ENCODE results near the gene USP21.

The USP21 gene

DNA sequence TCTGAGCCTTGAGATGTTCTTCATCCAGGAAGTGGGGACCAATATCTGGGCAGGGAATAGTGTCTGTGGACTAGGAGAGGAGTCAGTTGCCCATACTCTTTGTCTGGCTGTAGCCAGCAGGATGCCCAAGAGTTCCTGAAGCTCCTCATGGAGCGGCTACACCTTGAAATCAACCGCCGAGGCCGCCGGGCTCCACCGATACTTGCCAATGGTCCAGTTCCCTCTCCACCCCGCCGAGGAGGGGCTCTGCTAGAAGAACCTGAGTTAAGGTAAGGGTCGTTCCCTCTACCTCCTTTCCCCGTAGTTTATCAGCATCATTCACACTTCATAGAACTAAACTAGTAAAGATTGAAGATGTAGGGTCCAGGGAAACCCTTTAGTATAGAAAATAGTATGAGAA, 3.5 kb downstream of the USP21 start:
- no peak overlapping the region for H3K4me3 ChIP-seq (ENCODE audit: low read length)
- no peak overlapping the region for H3K56ac ChIP-seq (ENCODE audit: low read length)
- DNase-seq = no peak
- no peak overlapping the region for H3K23ac ChIP-seq (ENCODE audit: low read length)
- H4K8ac ChIP-seq (ENCODE audit: low read depth, low read length) = no peak overlapping the region
- no peak overlapping the region for H3K27ac ChIP-seq (ENCODE audit: low read depth, low read length)
- no peaks in the 10 kb centered on the region for H3K36me3 ChIP-seq (ENCODE audit: control insufficient read depth, insufficient read depth, low read length)
- H2BK120ac ChIP-seq (ENCODE audit: low read depth, low read length) = no peak overlapping the region
- H2AK5ac ChIP-seq (ENCODE audit: low read length) = no peak overlapping the region
- no peaks in the 10 kb centered on the region for H3K27me3 ChIP-seq (ENCODE audit: insufficient read depth, low read length, poor library complexity)
- H3K4ac ChIP-seq (ENCODE audit: low read depth, low read length) = no peak overlapping the region
- no CpG with 5 or more reads among the region's 10 CpGs for WGBS (ENCODE audit: extremely low coverage, insufficient coverage, low lambda C conversion rate)
- H2BK15ac ChIP-seq (replicated peaks; ENCODE audit: low read depth) = no peak overlapping the region
- H3K79me2 ChIP-seq (ENCODE audit: control insufficient read depth, insufficient read depth, low read length) = no peaks in the 10 kb centered on the region
- no peak overlapping the region for H3K9ac ChIP-seq (ENCODE audit: low read length)
- H3K4me1 ChIP-seq (ENCODE audit: control insufficient read depth, low read depth, low read length) = peaks cover 2% of the 10 kb centered on the region
- H3K18ac ChIP-seq (ENCODE audit: low read length) = no peak overlapping the region
- H3K79me1 ChIP-seq (ENCODE audit: low read length) = peaks cover 5% of the 10 kb centered on the region
- H2BK5ac ChIP-seq (ENCODE audit: low read length) = no peak overlapping the region
- H4K5ac ChIP-seq (ENCODE audit: low read length) = no peak overlapping the region
- H3K4me2 ChIP-seq (ENCODE audit: low read length) = no peak overlapping the region

DNA sequence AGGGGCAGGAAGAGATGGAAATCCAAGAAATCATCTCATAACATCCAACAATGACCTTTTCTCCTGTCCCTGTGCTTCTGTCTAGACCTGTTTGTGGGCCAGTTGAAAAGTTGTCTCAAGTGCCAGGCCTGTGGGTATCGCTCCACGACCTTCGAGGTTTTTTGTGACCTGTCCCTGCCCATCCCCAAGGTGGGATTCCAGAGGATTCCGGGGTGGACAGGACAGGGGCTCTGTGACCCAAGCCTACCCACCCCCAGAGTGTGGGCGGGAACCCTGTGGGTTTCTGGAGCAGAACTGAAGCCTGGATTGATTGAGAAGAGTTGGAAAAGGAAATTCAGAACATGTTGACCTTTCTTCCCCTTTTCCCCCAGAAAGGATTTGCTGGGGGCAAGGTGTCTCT, 4.5 kb downstream of the USP21 start:
- Histone ChIP-seq H3K27ac (ENCODE audit: low read depth, low read length) (no peak overlapping the region), H3K9ac (ENCODE audit: low read length) (no peak overlapping the region), H3K79me2 (ENCODE audit: control insufficient read depth, insufficient read depth, low read length) (no peaks in the 10 kb centered on the region), H3K56ac (ENCODE audit: low read length) (no peak overlapping the region), H4K8ac (ENCODE audit: low read depth, low read length) (no peak overlapping the region), H2BK120ac (ENCODE audit: low read depth, low read length) (no peak overlapping the region), H3K36me3 (ENCODE audit: control insufficient read depth, insufficient read depth, low read length) (no peaks in the 10 kb centered on the region), H3K4me3 (ENCODE audit: low read length) (no peak overlapping the region), H2AK5ac (ENCODE audit: low read length) (no peak overlapping the region), H4K5ac (ENCODE audit: low read length) (no peak overlapping the region), H2BK5ac (ENCODE audit: low read length) (no peak overlapping the region), H3K4ac (ENCODE audit: low read depth, low read length) (no peak overlapping the region), H3K23ac (ENCODE audit: low read length) (no peak overlapping the region), H3K4me2 (ENCODE audit: low read length) (no peak overlapping the region), H3K18ac (ENCODE audit: low read length) (no peak overlapping the region), H3K27me3 (ENCODE audit: insufficient read depth, low read length, poor library complexity) (no peaks in the 10 kb centered on the region), H3K4me1 (ENCODE audit: control insufficient read depth, low read depth, low read length) (peaks cover 2% of the 10 kb centered on the region), H3K79me1 (ENCODE audit: low read length) (peaks cover 5% of the 10 kb centered on the region), H2BK15ac (replicated peaks; ENCODE audit: low read depth) (no peak overlapping the region)
- no peak for DNase-seq
- WGBS (ENCODE audit: extremely low coverage, insufficient coverage, low lambda C conversion rate) = no CpG with 5 or more reads among the region's 5 CpGs

DNA sequence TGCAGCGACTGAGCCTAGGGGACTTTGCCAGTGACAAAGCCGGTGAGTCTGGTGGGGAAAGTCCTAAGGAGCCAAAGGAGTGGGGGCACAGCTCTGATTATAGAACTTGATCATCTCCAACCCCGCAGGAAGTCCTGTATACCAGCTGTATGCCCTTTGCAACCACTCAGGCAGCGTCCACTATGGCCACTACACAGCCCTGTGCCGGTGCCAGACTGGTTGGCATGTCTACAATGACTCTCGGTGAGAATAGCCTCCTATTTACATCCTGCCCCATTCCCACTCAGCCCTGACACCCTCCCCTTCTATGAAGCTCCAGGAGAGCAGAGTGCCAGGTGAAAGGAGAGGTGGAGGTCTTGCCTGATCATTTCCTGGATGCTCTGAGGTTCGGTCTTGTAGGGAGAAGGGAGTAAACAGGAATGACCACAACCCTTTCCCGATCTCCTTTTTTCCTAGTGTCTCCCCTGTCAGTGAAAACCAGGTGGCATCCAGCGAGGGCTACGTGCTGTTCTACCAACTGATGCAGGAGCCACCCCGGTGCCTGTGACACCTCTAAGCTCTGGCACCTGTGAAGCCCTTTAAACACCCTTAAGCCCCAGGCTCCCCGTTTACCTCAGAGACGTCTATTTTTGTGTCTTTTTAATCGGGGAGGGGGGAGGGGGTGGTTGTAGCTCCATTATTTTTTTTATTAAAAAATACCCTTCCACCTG, 5.8 kb downstream of the USP21 start:
- Histone ChIP-seq H2AK5ac (ENCODE audit: low read length) (no peak overlapping the region), H3K9ac (ENCODE audit: low read length) (peak overlapping the region; percentile 82), H3K79me1 (ENCODE audit: low read length) (peaks cover 5% of the 10 kb centered on the region), H3K4me1 (ENCODE audit: control insufficient read depth, low read depth, low read length) (no peaks in the 10 kb centered on the region), H2BK5ac (ENCODE audit: low read length) (no peak overlapping the region), H3K79me2 (ENCODE audit: control insufficient read depth, insufficient read depth, low read length) (no peaks in the 10 kb centered on the region), H3K4me3 (ENCODE audit: low read length) (no peak overlapping the region), H3K36me3 (ENCODE audit: control insufficient read depth, insufficient read depth, low read length) (no peaks in the 10 kb centered on the region), H4K5ac (ENCODE audit: low read length) (no peak overlapping the region), H3K4me2 (ENCODE audit: low read length) (peak overlapping the region; percentile 29), H3K56ac (ENCODE audit: low read length) (peak overlapping the region; percentile 46), H2BK15ac (replicated peaks; ENCODE audit: low read depth) (no peak overlapping the region), H3K27ac (ENCODE audit: low read depth, low read length) (no peak overlapping the region), H3K18ac (ENCODE audit: low read length) (no peak overlapping the region), H3K27me3 (ENCODE audit: insufficient read depth, low read length, poor library complexity) (no peaks in the 10 kb centered on the region), H3K4ac (ENCODE audit: low read depth, low read length) (no peak overlapping the region), H2BK120ac (ENCODE audit: low read depth, low read length) (no peak overlapping the region), H3K23ac (ENCODE audit: low read length) (no peak overlapping the region), H4K8ac (ENCODE audit: low read depth, low read length) (no peak overlapping the region)
- no CpG with 5 or more reads among the region's 14 CpGs for WGBS (ENCODE audit: extremely low coverage, insufficient coverage, low lambda C conversion rate)
- no peak for DNase-seq

DNA sequence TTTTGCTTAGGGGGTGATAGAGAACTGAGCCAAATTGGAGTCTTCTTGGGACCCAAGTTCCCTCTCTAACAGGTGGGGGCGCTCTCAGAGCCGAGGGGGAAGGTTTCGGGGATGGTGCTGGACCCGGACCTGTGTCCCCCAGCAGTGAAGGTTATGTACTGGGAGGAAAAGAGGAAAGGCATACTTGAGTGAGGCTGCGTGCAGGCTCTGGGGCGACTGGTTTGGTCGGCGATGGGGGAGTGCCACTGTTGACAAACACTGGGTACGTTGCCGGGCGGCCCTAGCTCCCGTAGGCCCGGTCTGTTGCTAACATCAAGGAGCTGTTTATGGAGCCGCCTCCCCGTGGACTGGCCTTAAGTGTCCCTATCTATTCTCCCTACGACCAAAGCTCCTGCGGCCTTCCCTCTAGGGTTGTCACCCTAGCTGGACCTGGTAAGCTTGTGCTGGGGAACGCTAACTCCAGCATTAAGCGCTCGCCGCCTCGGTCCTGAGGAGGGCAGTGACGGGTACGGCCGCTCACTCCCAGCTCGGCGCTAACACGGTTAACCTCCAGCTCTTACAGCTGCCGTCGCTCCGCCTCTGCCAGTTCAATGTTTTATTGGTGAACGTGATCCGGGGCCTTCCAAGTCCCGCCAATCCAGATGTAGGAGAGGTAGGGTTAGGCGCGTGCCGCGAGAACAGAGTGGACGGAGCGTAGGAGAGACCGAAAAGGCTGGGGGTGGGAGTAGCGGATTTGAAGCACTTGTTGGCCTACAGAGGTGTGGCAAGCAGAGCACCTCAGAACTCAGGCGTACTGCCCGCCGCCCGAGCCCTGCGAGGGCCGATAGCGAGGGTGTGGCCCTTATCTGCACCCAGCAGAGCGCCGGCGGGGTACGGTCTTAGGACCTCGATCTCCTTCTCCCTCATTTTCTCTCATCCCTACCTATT, 6.7 kb downstream of the USP21 start, which contains the start of gene PPOX:
Gene PPOX, plus strand, starts transcription at position 685 of the 927 bp plus-strand sequence. CDS start 422 bp downstream, outside the sequence.
- Histone ChIP-seq H3K56ac (ENCODE audit: low read length) (peak within 1 kb of the TSS; percentile 89), H3K23ac (ENCODE audit: low read length) (no peak within 1 kb of the TSS), H3K27me3 (ENCODE audit: insufficient read depth, low read length, poor library complexity) (no peaks in the 10 kb centered on the region), H2AK5ac (ENCODE audit: low read length) (no peak within 1 kb of the TSS), H4K5ac (ENCODE audit: low read length) (no peak within 1 kb of the TSS), H4K8ac (ENCODE audit: low read depth, low read length) (no peak within 1 kb of the TSS), H3K79me1 (ENCODE audit: low read length) (no peaks in the 10 kb centered on the region), H3K9ac (ENCODE audit: low read length) (peak within 1 kb of the TSS; percentile 83), H3K27ac (ENCODE audit: low read depth, low read length) (peak within 1 kb of the TSS; percentile 10), H3K4me2 (ENCODE audit: low read length) (peak within 1 kb of the TSS; percentile 94), H2BK5ac (ENCODE audit: low read length) (no peak within 1 kb of the TSS), H2BK120ac (ENCODE audit: low read depth, low read length) (no peak within 1 kb of the TSS), H3K4me3 (ENCODE audit: low read length) (peak within 1 kb of the TSS; percentile 76), H3K79me2 (ENCODE audit: control insufficient read depth, insufficient read depth, low read length) (no peaks in the 10 kb centered on the region), H3K18ac (ENCODE audit: low read length) (no peak within 1 kb of the TSS), H3K4me1 (ENCODE audit: control insufficient read depth, low read depth, low read length) (no peaks in the 10 kb centered on the region), H3K4ac (ENCODE audit: low read depth, low read length) (no peak within 1 kb of the TSS), H3K36me3 (ENCODE audit: control insufficient read depth, insufficient read depth, low read length) (peaks cover 2% of the 10 kb centered on the region), H2BK15ac (replicated peaks; ENCODE audit: low read depth) (no peak within 1 kb of the TSS)
- peak; percentile 99 for DNase-seq
- WGBS (ENCODE audit: extremely low coverage, insufficient coverage, low lambda C conversion rate) = no CpG with 5 or more reads among the region's 54 CpGs

DNA sequence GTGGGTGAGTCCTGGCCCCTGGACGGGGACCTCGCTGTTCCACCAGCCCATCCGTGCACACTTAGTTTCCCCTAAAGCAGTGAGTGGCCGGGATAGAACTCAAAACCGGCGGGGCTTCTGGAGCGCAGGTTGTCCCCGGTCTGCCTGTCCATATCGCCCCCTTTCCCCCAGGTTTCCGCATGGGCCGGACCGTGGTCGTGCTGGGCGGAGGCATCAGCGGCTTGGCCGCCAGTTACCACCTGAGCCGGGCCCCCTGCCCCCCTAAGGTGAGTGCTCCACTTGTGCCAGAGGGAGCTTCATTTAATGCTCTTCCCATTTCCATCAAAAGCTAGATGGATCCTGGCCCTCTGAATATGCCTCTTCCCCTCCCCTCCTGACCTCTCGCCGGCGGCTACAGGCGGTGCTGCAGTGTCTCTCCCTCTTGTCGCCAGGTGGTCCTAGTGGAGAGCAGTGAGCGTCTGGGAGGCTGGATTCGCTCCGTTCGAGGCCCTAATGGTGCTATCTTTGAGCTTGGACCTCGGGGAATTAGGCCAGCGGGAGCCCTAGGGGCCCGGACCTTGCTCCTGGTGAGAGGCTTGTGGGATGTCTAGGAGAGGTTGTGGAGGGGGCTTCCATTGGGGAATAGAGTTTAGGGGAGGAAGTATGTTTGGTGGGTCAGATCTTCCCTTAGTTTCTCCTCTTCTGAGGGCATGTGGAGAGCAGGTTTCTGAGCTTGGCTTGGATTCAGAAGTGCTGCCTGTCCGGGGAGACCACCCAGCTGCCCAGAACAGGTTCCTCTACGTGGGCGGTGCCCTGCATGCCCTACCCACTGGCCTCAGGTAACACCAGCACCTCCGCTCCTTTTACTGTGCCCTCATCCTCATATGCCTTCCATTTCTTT, 7.6 kb downstream of the USP21 start:
- Histone ChIP-seq H3K36me3 (ENCODE audit: control insufficient read depth, insufficient read depth, low read length) (peaks cover 4% of the 10 kb centered on the region), H2BK5ac (ENCODE audit: low read length) (no peak overlapping the region), H3K4me1 (ENCODE audit: control insufficient read depth, low read depth, low read length) (no peaks in the 10 kb centered on the region), H3K56ac (ENCODE audit: low read length) (peak overlapping the region; percentile 85), H3K4me3 (ENCODE audit: low read length) (peak overlapping the region; percentile 76), H3K18ac (ENCODE audit: low read length) (no peak overlapping the region), H2BK15ac (replicated peaks; ENCODE audit: low read depth) (no peak overlapping the region), H3K79me2 (ENCODE audit: control insufficient read depth, insufficient read depth, low read length) (no peaks in the 10 kb centered on the region), H3K9ac (ENCODE audit: low read length) (peak overlapping the region; percentile 83), H4K8ac (ENCODE audit: low read depth, low read length) (no peak overlapping the region), H2BK120ac (ENCODE audit: low read depth, low read length) (no peak overlapping the region), H3K4ac (ENCODE audit: low read depth, low read length) (no peak overlapping the region), H3K27me3 (ENCODE audit: insufficient read depth, low read length, poor library complexity) (no peaks in the 10 kb centered on the region), H3K23ac (ENCODE audit: low read length) (no peak overlapping the region), H3K27ac (ENCODE audit: low read depth, low read length) (peak overlapping the region; percentile 10), H2AK5ac (ENCODE audit: low read length) (no peak overlapping the region), H3K4me2 (ENCODE audit: low read length) (peak overlapping the region; percentile 77), H3K79me1 (ENCODE audit: low read length) (no peaks in the 10 kb centered on the region), H4K5ac (ENCODE audit: low read length) (no peak overlapping the region)
- WGBS (ENCODE audit: extremely low coverage, insufficient coverage, low lambda C conversion rate) = no CpG with 5 or more reads among the region's 33 CpGs
- DNase-seq = peak; percentile 74

All from mesendoderm (in vitro differentiated cells).